ENCODE results near the gene PNKP.
A peak's percentile ranks its signal among the peaks of the same experiment; 100 is the strongest.

The PNKP gene

DNA sequence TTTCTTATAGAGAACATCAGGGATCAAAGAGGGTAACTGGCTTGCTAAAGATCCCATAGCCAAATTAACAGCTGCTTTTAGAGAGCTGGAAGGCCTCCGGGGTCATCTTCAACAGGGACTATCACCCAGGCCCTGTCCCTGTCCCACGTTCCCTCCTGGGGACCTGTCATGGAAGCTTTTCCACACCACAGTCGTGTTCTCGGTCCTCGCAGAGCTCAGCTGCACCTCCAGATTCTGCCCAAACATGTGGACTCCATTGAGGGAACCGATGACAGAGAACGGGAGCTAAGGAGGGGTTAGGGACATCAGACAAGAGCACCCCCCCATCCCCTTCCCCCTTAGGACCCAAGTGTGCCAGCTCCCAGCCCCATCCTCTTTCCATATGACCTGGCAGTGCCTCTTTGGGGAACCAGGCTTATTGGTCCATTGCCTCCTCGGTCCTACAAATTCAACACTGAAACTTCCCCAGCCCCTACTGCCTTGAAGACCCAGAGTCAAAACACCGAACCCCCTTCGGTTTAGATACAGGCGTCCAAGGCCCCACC is 54.9 kb downstream of the PNKP start:
- H3K9me3 Mint-ChIP-seq = no peaks in the 10 kb centered on the region
- ATAC-seq (ENCODE audit: low read depth) = no peak
- H3K27me3 Mint-ChIP-seq = no peaks in the 10 kb centered on the region
- H3K36me3 Mint-ChIP-seq = no peaks in the 10 kb centered on the region
- H3K4me3 Mint-ChIP-seq = peak overlapping the region; percentile 90
- H3K27ac Mint-ChIP-seq = peak overlapping the region; percentile 99
- no peak for DNase-seq (ENCODE audit: low spot score in 2 of 2)
- peaks cover 29% of the 10 kb centered on the region for H3K4me1 Mint-ChIP-seq

DNA sequence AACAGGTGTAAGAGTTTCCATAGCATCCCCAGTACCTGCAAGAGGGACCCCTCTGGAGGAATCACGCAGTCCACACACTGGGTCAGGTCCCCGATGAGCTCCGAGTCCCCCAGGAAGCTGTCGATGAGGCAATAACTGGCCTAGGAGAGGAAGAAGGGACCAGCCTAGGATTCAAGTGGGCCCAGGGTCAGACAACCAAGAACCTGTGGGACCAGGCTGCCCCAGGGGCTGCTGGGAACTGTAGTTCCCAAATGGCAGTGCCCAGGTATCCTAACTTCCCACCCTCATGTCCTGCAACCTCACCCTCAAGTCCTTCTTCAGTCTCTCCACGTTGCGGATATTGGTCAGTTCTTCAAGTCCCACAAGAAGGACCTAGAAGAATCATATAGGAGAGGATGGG is 56.0 kb downstream of the PNKP start:
- peak overlapping the region; percentile 99 for H3K27ac Mint-ChIP-seq
- no peak overlapping the region for H3K4me3 Mint-ChIP-seq
- ATAC-seq (ENCODE audit: low read depth) (no peak), DNase-seq (ENCODE audit: low spot score in 2 of 2) (no peak)
- no peaks in the 10 kb centered on the region for H3K9me3 Mint-ChIP-seq
- H3K27me3 Mint-ChIP-seq = no peaks in the 10 kb centered on the region
- H3K36me3 Mint-ChIP-seq = peaks cover 1% of the 10 kb centered on the region
- peaks cover 32% of the 10 kb centered on the region for H3K4me1 Mint-ChIP-seq

All from memory B cell (primary cell).